Measurements from ENCODE around the gene IGF2. TPM values are rescaled to one million over a fixed set of nuclear protein-coding genes. Genes with fewer than 3 reads are reported as not detected.

IGF2 gene
- total and polyA plus RNA-seq, 10 of the 15 experiments (the other 5 are each of a cell fraction or from before 2014, with no cell fraction given), result 0.41 TPM; not detected in 9

DNA sequence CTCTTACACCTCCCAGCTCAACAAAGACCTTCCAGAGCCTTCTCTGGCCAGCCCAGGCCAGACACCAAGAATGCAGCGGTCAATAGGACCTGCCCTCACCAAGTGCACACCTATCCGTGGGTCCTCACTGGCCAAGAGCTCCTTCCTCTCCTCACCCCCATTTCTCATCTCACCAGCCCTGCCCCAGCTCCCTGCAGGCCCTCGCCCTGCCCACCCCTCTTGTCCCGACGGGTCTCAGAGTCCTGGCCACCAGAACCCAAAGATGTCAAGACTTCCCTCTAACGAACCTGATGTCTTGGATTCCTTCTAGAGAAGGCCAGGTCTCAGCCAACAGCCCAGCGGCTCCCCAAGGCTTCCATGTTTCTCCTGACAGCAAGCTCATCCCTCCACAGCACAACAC is 43.6 kb downstream of the IGF2 start (continued):
- TF ChIP-seq, protein P1, sequence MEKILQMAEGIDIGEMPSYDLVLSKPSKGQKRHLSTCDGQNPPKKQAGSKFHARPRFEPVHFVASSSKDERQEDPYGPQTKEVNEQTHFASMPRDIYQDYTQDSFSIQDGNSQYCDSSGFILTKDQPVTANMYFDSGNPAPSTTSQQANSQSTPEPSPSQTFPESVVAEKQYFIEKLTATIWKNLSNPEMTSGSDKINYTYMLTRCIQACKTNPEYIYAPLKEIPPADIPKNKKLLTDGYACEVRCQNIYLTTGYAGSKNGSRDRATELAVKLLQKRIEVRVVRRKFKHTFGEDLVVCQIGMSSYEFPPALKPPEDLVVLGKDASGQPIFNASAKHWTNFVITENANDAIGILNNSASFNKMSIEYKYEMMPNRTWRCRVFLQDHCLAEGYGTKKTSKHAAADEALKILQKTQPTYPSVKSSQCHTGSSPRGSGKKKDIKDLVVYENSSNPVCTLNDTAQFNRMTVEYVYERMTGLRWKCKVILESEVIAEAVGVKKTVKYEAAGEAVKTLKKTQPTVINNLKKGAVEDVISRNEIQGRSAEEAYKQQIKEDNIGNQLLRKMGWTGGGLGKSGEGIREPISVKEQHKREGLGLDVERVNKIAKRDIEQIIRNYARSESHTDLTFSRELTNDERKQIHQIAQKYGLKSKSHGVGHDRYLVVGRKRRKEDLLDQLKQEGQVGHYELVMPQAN (conservative IDR thresholded peaks at IDR 0.05), result no peak
- TF ChIP-seq FOS (IDR thresholded peaks at IDR 0.05; ENCODE audit: borderline replicate concordance, extremely low read depth, insufficient read length), result no peak
- no peak for TF ChIP-seq MTA2 (IDR thresholded peaks at IDR 0.05; ENCODE audit: low read depth)
- TF ChIP-seq, protein P2, sequence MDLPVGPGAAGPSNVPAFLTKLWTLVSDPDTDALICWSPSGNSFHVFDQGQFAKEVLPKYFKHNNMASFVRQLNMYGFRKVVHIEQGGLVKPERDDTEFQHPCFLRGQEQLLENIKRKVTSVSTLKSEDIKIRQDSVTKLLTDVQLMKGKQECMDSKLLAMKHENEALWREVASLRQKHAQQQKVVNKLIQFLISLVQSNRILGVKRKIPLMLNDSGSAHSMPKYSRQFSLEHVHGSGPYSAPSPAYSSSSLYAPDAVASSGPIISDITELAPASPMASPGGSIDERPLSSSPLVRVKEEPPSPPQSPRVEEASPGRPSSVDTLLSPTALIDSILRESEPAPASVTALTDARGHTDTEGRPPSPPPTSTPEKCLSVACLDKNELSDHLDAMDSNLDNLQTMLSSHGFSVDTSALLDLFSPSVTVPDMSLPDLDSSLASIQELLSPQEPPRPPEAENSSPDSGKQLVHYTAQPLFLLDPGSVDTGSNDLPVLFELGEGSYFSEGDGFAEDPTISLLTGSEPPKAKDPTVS (IDR thresholded peaks at IDR 0.05; ENCODE audit: low read depth, low read length), result no peak
- no peak for TF ChIP-seq SUPT20H (IDR thresholded peaks at IDR 0.05; ENCODE audit: borderline replicate concordance, control insufficient read depth, low read depth, low read length)
- TF ChIP-seq, protein P3, sequence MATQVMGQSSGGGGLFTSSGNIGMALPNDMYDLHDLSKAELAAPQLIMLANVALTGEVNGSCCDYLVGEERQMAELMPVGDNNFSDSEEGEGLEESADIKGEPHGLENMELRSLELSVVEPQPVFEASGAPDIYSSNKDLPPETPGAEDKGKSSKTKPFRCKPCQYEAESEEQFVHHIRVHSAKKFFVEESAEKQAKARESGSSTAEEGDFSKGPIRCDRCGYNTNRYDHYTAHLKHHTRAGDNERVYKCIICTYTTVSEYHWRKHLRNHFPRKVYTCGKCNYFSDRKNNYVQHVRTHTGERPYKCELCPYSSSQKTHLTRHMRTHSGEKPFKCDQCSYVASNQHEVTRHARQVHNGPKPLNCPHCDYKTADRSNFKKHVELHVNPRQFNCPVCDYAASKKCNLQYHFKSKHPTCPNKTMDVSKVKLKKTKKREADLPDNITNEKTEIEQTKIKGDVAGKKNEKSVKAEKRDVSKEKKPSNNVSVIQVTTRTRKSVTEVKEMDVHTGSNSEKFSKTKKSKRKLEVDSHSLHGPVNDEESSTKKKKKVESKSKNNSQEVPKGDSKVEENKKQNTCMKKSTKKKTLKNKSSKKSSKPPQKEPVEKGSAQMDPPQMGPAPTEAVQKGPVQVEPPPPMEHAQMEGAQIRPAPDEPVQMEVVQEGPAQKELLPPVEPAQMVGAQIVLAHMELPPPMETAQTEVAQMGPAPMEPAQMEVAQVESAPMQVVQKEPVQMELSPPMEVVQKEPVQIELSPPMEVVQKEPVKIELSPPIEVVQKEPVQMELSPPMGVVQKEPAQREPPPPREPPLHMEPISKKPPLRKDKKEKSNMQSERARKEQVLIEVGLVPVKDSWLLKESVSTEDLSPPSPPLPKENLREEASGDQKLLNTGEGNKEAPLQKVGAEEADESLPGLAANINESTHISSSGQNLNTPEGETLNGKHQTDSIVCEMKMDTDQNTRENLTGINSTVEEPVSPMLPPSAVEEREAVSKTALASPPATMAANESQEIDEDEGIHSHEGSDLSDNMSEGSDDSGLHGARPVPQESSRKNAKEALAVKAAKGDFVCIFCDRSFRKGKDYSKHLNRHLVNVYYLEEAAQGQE (IDR thresholded peaks at IDR 0.05; ENCODE audit: low read depth, low read length), result no peak
- no peak for TF ChIP-seq KAT2A (conservative IDR thresholded peaks at IDR 0.05; ENCODE audit: control insufficient read depth, low read depth, low read length)
- TF ChIP-seq IKZF2 (IDR thresholded peaks at IDR 0.05), result no peak

Data from GM12878 (cell line).